Measurements from ENCODE around the gene RERE. TPM values are rescaled to one million over a fixed set of nuclear protein-coding genes. Genes with fewer than 3 reads are reported as not detected.
"Not testable (repeated sequence)": the region's sequence is repeated elsewhere in the genome, so short reads cannot be mapped to it uniquely, and the experiment has no call there.

Gene RERE
- total RNA-seq, 4 donors from 2014 or later, result 86.4 to 111 (median 103) TPM

GRCh38 chr1:8625981-8626898 lies 191.2 kb downstream of the RERE start:
- H3K27me3 ChIP-seq, result no peaks in the 10 kb centered on the region
- no peak overlapping the region for H3K27ac ChIP-seq
- no peaks in the 10 kb centered on the region for H3K36me3 ChIP-seq
- no peak for DNase-seq (ENCODE audit: low spot score in 2 of 2)
- H3K4me1 ChIP-seq, result peaks cover 0 to 34% (median 16%) of the 10 kb centered on the region in 4 donors
- WGBS, 2 donors, result 65 to 68% methylated on average over 4 of the region's 4 CpGs
- no peaks in the 10 kb centered on the region for H3K9me3 ChIP-seq
- TF ChIP-seq POLR2A (IDR thresholded peaks at IDR 0.05), result no peak
- TF ChIP-seq CTCF (IDR thresholded peaks at IDR 0.05), result no peak
- no peak for TF ChIP-seq EP300 (IDR thresholded peaks at IDR 0.05)
- H3K4me3 ChIP-seq, result no peak overlapping the region

- no peaks in the 10 kb centered on the region for H3K36me3 ChIP-seq
- H3K4me1 ChIP-seq, result peaks cover 0 to 35% (median 16%) of the 10 kb centered on the region in 4 donors
- H3K9me3 ChIP-seq, result no peaks in the 10 kb centered on the region
- WGBS, 2 donors, result 84 to 85% methylated on average over 2 of the region's 2 CpGs
- no peaks in the 10 kb centered on the region for H3K27me3 ChIP-seq
- no peak for TF ChIP-seq CTCF (IDR thresholded peaks at IDR 0.05)
- no peak for TF ChIP-seq POLR2A (IDR thresholded peaks at IDR 0.05)
- no peak for TF ChIP-seq EP300 (IDR thresholded peaks at IDR 0.05)
- no peak for DNase-seq (ENCODE audit: low spot score in 2 of 2)
- no peak overlapping the region for H3K4me3 ChIP-seq
- H3K27ac ChIP-seq, result no peak overlapping the region
Observed at GRCh38 chr1:8625491-8625890, 191.9 kb downstream of the RERE start.

- H3K4me3 ChIP-seq; H3K27ac ChIP-seq; H3K27me3 ChIP-seq; H3K36me3 ChIP-seq; DNase-seq (ENCODE audit: low spot score in 2 of 2); H3K9me3 ChIP-seq: not testable (repeated sequence)
- H3K4me1 ChIP-seq, result peaks cover 0 to 32% (median 3%) of the 10 kb centered on the region in 4 donors
- WGBS, 2 donors, result 76 to 84% methylated on average over 7 of the region's 7 CpGs
Observed at GRCh38 chr1:8623651-8624192, 193.7 kb downstream of the RERE start.

- H3K27me3 ChIP-seq; H3K9me3 ChIP-seq; H3K36me3 ChIP-seq; H3K27ac ChIP-seq; H3K4me3 ChIP-seq; DNase-seq (ENCODE audit: low spot score in 2 of 2): not testable (repeated sequence)
- 70 to 78% methylated on average over 2 of the region's 2 CpGs for WGBS, 2 donors
- H3K4me1 ChIP-seq, result peaks cover 0 to 27% (median 2%) of the 10 kb centered on the region in 4 donors
Observed at GRCh38 chr1:8621785-8622348, 195.6 kb downstream of the RERE start.

GRCh38 chr1:8621034-8621582 lies 196.3 kb downstream of the RERE start:
- not testable (repeated sequence) for H3K4me3 ChIP-seq; H3K36me3 ChIP-seq; H3K27me3 ChIP-seq; H3K27ac ChIP-seq; DNase-seq (ENCODE audit: low spot score in 2 of 2); H3K9me3 ChIP-seq
- 59 to 67% methylated on average over 9 of the region's 9 CpGs for WGBS, 2 donors
- peaks cover 0 to 20% (median 2%) of the 10 kb centered on the region in 4 donors for H3K4me1 ChIP-seq

- 63 to 68% methylated on average over 2 of the region's 2 CpGs for WGBS, 2 donors
Observed at GRCh38 chr1:8619917-8620502, 197.4 kb downstream of the RERE start.

GRCh38 chr1:8619419-8619818 lies 198.0 kb downstream of the RERE start:
- 51 to 53% methylated on average over 2 of the region's 2 CpGs for WGBS, 2 donors
- not testable (repeated sequence) for H3K27ac ChIP-seq; H3K36me3 ChIP-seq; H3K4me3 ChIP-seq; H3K9me3 ChIP-seq; DNase-seq (ENCODE audit: low spot score in 2 of 2); H3K27me3 ChIP-seq
- peaks cover 0 to 18% (median 0%) of the 10 kb centered on the region in 4 donors for H3K4me1 ChIP-seq

More at GRCh38 chr1:8619917-8620502, 197.4 kb downstream of the RERE start:
- H3K9me3 ChIP-seq; H3K4me3 ChIP-seq; H3K36me3 ChIP-seq; DNase-seq (ENCODE audit: low spot score in 2 of 2); H3K27ac ChIP-seq; H3K27me3 ChIP-seq: not testable (repeated sequence)
- peaks cover 0 to 18% (median 0%) of the 10 kb centered on the region in 4 donors for H3K4me1 ChIP-seq

- DNase-seq (ENCODE audit: low spot score in 2 of 2); H3K9me3 ChIP-seq; H3K27ac ChIP-seq; H3K4me3 ChIP-seq; H3K27me3 ChIP-seq; H3K36me3 ChIP-seq: not testable (repeated sequence)
- H3K4me1 ChIP-seq, result peaks cover 0 to 14% (median 0%) of the 10 kb centered on the region in 4 donors
- WGBS, 2 donors, result 86 to 91% methylated on average over 8 of the region's 8 CpGs
Observed at GRCh38 chr1:8616791-8617190, 200.6 kb downstream of the RERE start.

GRCh38 chr1:8611634-8612515 lies 205.6 kb downstream of the RERE start:
- not testable (repeated sequence) for DNase-seq (ENCODE audit: low spot score in 2 of 2); H3K27me3 ChIP-seq; H3K27ac ChIP-seq; H3K4me3 ChIP-seq; H3K36me3 ChIP-seq; H3K9me3 ChIP-seq; H3K4me1 ChIP-seq
- WGBS, 2 donors, result 79 to 81% methylated on average over 3 of the region's 3 CpGs
